ENCODE measurements around the gene BTBD10.
A peak's percentile ranks its signal among the peaks of the same experiment; 100 is the strongest.

The BTBD10 gene

DNA sequence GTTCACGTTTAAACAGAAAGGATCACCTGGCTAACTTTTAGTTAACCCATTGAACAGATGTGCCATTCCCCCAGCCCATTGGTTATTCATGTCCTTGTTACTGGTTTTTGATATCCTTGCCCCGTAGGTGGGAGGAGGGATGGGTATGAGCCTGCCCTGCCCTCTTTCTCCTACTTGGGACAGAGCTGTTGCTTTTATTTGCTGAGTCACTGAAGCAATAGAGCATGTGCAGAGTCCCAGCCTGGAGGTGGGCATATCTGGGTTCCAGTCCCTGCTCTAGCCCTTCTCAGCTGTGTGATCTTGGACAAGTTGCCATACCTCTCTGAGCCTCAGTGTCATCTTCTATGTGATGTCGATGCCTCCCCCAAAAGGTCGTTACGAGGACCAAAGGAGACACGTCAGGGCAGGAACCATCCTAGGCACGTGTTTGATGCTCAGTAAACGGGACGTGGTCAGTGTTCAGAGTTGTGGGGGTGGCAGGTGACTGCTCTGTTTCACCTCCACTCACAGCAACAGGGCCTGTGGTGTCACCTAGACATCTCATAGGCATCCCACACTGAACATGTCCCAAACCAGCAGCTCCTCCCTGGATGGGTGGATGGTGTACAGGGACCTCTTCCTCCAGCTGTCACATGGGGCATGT, 124.5 kb downstream of the BTBD10 start:
- DNase-seq (ENCODE audit: low read depth), result peak; percentile 54

DNA sequence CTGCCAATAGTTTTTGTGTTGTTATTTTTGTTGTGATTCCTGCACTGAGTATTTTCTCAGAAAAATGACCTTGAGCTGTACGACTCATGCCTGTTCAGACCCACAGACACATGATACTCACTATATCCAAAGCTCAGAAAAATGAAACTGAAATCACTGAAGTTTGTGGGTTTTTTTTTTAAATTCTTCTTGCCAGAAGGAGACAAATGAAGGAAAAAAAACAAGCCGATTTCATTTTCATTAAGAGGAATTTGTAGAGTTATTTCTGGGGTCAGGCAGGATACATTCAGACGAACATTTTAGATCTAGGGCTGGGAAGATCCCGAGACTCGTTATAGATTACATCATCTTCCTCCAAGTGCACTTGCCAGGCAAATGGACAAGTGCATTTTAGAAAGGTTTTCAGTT, 125.0 kb downstream of the BTBD10 start:
- DNase-seq (ENCODE audit: low read depth), result peak; percentile 43
